Neural progenitor cell (in vitro differentiated cells): ENCODE results near the gene AXIN2.

Source experiments
- EZH2 ChIP-seq: fragments of 200-600 bp; sonication (generic); IDR thresholded peaks from 2 replicates; pipeline ENCODE4 v1.6.1; 2017; ENCODE audit warnings: antibody characterized with exemption, mild to moderate bottlenecking, moderate library complexity
- EZH2phosphoT487 ChIP-seq: fragments of 200-600 bp; sonication (generic); IDR thresholded peaks from 2 replicates; pipeline ENCODE4 v1.6.1; 2017; ENCODE audit warnings: antibody characterized with exemption
- TF ChIP-seq, protein P1 (sequence below): fragments of 200-600 bp; sonication (generic); IDR thresholded peaks from 2 replicates; pipeline ENCODE4 v1.5.1; 2017; ENCODE audit warnings: antibody characterized with exemption, mild to moderate bottlenecking

DNA sequence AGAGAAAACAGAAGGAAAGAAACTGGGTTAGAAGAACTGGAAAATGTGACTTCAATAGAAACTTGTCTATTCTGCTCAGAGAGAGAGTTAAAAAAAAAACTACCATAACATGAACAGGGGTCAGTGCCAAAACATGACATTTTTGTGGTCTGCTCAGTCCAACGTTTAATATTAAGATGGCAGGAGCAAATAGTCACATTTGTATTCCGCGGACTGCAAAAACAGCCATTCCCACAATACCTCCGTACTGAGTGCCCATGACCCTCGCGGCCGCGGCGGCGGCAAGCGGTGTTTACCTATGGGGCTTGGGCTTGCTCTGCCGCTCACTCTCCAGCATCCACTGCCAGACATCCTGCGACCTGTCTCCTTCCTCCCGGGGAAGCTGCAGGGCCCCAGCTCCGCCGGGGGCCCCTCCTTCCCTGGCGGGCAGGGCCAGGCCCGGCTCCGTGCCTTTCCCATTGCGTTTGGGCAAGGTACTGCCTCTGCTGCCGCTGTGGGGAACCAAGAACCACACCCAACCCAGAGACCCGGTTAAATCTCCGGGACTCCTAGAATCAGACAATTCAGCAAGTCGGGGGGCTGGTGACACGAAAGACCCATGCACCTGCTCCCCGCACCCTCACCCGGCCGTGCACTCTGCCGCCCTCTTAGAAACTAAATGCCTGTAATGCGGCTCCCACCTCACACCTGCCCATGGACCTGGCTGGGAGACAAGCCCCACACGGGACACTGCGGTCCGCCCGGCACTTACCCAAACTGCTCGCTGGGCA, 24.7 kb downstream of the AXIN2 start:
- TF ChIP-seq, protein P1, sequence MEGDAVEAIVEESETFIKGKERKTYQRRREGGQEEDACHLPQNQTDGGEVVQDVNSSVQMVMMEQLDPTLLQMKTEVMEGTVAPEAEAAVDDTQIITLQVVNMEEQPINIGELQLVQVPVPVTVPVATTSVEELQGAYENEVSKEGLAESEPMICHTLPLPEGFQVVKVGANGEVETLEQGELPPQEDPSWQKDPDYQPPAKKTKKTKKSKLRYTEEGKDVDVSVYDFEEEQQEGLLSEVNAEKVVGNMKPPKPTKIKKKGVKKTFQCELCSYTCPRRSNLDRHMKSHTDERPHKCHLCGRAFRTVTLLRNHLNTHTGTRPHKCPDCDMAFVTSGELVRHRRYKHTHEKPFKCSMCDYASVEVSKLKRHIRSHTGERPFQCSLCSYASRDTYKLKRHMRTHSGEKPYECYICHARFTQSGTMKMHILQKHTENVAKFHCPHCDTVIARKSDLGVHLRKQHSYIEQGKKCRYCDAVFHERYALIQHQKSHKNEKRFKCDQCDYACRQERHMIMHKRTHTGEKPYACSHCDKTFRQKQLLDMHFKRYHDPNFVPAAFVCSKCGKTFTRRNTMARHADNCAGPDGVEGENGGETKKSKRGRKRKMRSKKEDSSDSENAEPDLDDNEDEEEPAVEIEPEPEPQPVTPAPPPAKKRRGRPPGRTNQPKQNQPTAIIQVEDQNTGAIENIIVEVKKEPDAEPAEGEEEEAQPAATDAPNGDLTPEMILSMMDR = no peak
- TF ChIP-seq EZH2 (no peak), EZH2phosphoT487 (no peak)
